Astrocyte (in vitro differentiated cells and primary cell): ENCODE data around the gene GKAP1. TPM values are rescaled to one million over a fixed set of nuclear protein-coding genes. Genes with fewer than 3 reads are reported as not detected.
"Not testable (repeated sequence)": the region's sequence is repeated elsewhere in the genome, so short reads cannot be mapped to it uniquely, and the experiment has no call there.

Experiments used
- DNase-seq: peaks from one replicate; pipeline ENCODE4 v3.0.0-alpha.2; 2010; ENCODE audit warnings: low read depth
- FAIRE-seq: peaks from 2 replicates; lab custom pipeline; 2011; peaks lifted over from hg19 to GRCh38; lab: Jason Lieb, UNC
- H2AFZ ChIP-seq: 2 replicates; pipeline ENCODE4 v1.6.0; 2012; ENCODE audit warnings: low read depth, low read length, inconsistent platforms
- H3K27ac ChIP-seq: 2 replicates; pipeline ENCODE4 v1.5.1; 2011; ENCODE audit warnings: low read depth, low read length, inconsistent platforms
- H3K27me3 ChIP-seq: 2 replicates; pipeline ENCODE4 v1.6.0; 2011; ENCODE audit warnings: low read length, inconsistent platforms; ENCODE audit not compliant: insufficient read depth
- H3K36me3 ChIP-seq: 2 replicates; pipeline ENCODE4 v1.5.1; 2011; ENCODE audit warnings: low read length, inconsistent platforms; ENCODE audit not compliant: insufficient read depth
- H3K4me1 ChIP-seq: 2 replicates; pipeline ENCODE4 v1.5.1; 2011; ENCODE audit warnings: low read length, inconsistent platforms; ENCODE audit not compliant: insufficient read depth
- H3K4me2 ChIP-seq: 2 replicates; pipeline ENCODE4 v1.6.0; 2012; ENCODE audit warnings: low read length, inconsistent platforms
- H3K4me3 ChIP-seq: 2 replicates; pipeline ENCODE4 v1.5.1; 2011; ENCODE audit warnings: low read depth, mild to moderate bottlenecking, low read length, inconsistent platforms; ENCODE audit not compliant: insufficient read depth
- H3K79me2 ChIP-seq: 2 replicates; pipeline ENCODE4 v1.6.0; 2012; ENCODE audit warnings: mild to moderate bottlenecking, low read length, inconsistent platforms; ENCODE audit not compliant: insufficient read depth
- H3K9ac ChIP-seq: 2 replicates; pipeline ENCODE4 v1.6.0; 2012; ENCODE audit warnings: mild to moderate bottlenecking, low read length, inconsistent platforms
- H3K9me3 ChIP-seq: 2 replicates; pipeline ENCODE4 v1.5.1; 2012; ENCODE audit warnings: low read depth, mild to moderate bottlenecking, low read length, inconsistent platforms; ENCODE audit not compliant: insufficient read depth
- H4K20me1 ChIP-seq: 2 replicates; pipeline ENCODE4 v1.6.0; 2012; ENCODE audit warnings: low read length, inconsistent platforms; ENCODE audit not compliant: insufficient read depth
- H3K27ac Mint-ChIP-seq: one replicate; pipeline ENCODE4 v1.8.0; 2021; ENCODE audit warnings: mild to moderate bottlenecking, mixed read lengths; ENCODE audit not compliant: unreplicated experiment
- H3K27me3 Mint-ChIP-seq: one replicate; pipeline ENCODE4 v1.8.0; 2021; ENCODE audit warnings: low read depth, mixed read lengths; ENCODE audit not compliant: unreplicated experiment
- H3K36me3 Mint-ChIP-seq: one replicate; pipeline ENCODE4 v1.8.0; 2021; ENCODE audit warnings: low read depth, mixed read lengths; ENCODE audit not compliant: unreplicated experiment
- H3K4me1 Mint-ChIP-seq: one replicate; pipeline ENCODE4 v1.8.0; 2021; ENCODE audit warnings: low read depth, mixed read lengths; ENCODE audit not compliant: unreplicated experiment
- H3K4me3 Mint-ChIP-seq: one replicate; pipeline ENCODE4 v1.8.0; 2021; ENCODE audit warnings: mild to moderate bottlenecking, moderate library complexity, mixed read lengths; ENCODE audit not compliant: unreplicated experiment
- H3K9me3 Mint-ChIP-seq: one replicate; pipeline ENCODE4 v1.8.0; 2021; ENCODE audit warnings: mild to moderate bottlenecking, mixed read lengths; ENCODE audit not compliant: unreplicated experiment
- total RNA-seq: library from RNA; stranded (reverse); gene quantifications from 2 replicates; pipeline ENCODE4 v1.2.1, GENCODE V29; 2021

The GKAP1 gene
- total RNA-seq, 1 donor from 2014 or later, result 1.2 TPM

GRCh38 chr9:83817011-83817355 is 586 bp downstream of the GKAP1 start:
- not testable (repeated sequence) for H3K9me3 ChIP-seq, FAIRE-seq, H3K27me3 Mint-ChIP-seq, H4K20me1 ChIP-seq, H3K9me3 Mint-ChIP-seq, H3K36me3 ChIP-seq, H3K27ac ChIP-seq, H3K4me1 Mint-ChIP-seq, H3K27me3 ChIP-seq, DNase-seq, H3K36me3 Mint-ChIP-seq, H3K27ac Mint-ChIP-seq, H3K79me2 ChIP-seq, H3K4me1 ChIP-seq
- peak overlapping the region; percentile 65 for H3K9ac ChIP-seq
- peak overlapping the region; percentile 86 for H3K4me2 ChIP-seq
- peak overlapping the region; percentile 86 for H3K4me3 Mint-ChIP-seq
- H3K4me3 ChIP-seq, result peak overlapping the region; percentile 57
- peak overlapping the region; percentile 66 for H2AFZ ChIP-seq

GRCh38 chr9:83815120-83815519 is 2.4 kb downstream of the GKAP1 start:
- not testable (repeated sequence) for H3K4me3 Mint-ChIP-seq, H3K79me2 ChIP-seq, H3K36me3 ChIP-seq, H3K27ac Mint-ChIP-seq, H3K4me2 ChIP-seq, H3K4me3 ChIP-seq, H3K36me3 Mint-ChIP-seq, H3K9ac ChIP-seq, H3K4me1 Mint-ChIP-seq, H3K9me3 Mint-ChIP-seq, H2AFZ ChIP-seq, H3K27me3 Mint-ChIP-seq, H3K9me3 ChIP-seq, H4K20me1 ChIP-seq, FAIRE-seq, DNase-seq, H3K4me1 ChIP-seq, H3K27me3 ChIP-seq, H3K27ac ChIP-seq

GRCh38 chr9:83809213-83809612 is 8.4 kb downstream of the GKAP1 start:
- H3K36me3 Mint-ChIP-seq, H3K79me2 ChIP-seq, H3K27me3 Mint-ChIP-seq, FAIRE-seq, H3K27me3 ChIP-seq, H3K4me1 ChIP-seq, H3K4me3 Mint-ChIP-seq, H3K36me3 ChIP-seq, H3K27ac ChIP-seq, H3K4me3 ChIP-seq, H3K27ac Mint-ChIP-seq, H3K4me2 ChIP-seq, H3K9ac ChIP-seq, DNase-seq, H4K20me1 ChIP-seq, H2AFZ ChIP-seq, H3K9me3 ChIP-seq, H3K9me3 Mint-ChIP-seq, H3K4me1 Mint-ChIP-seq: not testable (repeated sequence)

GRCh38 chr9:83804454-83804853 is 13.1 kb downstream of the GKAP1 start:
- not testable (repeated sequence) for DNase-seq, H3K4me1 ChIP-seq, H3K4me3 ChIP-seq, H3K36me3 Mint-ChIP-seq, H4K20me1 ChIP-seq, H2AFZ ChIP-seq, H3K27ac ChIP-seq, H3K4me1 Mint-ChIP-seq, H3K27me3 Mint-ChIP-seq, H3K9me3 ChIP-seq, H3K27me3 ChIP-seq, H3K9ac ChIP-seq, H3K36me3 ChIP-seq, H3K4me3 Mint-ChIP-seq, H3K9me3 Mint-ChIP-seq, H3K79me2 ChIP-seq, FAIRE-seq, H3K4me2 ChIP-seq, H3K27ac Mint-ChIP-seq

- H3K27ac ChIP-seq, H3K27ac Mint-ChIP-seq, H3K9me3 Mint-ChIP-seq, H2AFZ ChIP-seq, H4K20me1 ChIP-seq, H3K4me3 ChIP-seq, H3K79me2 ChIP-seq, H3K9ac ChIP-seq, H3K4me3 Mint-ChIP-seq, H3K4me1 ChIP-seq, H3K36me3 Mint-ChIP-seq, H3K27me3 ChIP-seq, H3K9me3 ChIP-seq, H3K36me3 ChIP-seq, FAIRE-seq, H3K4me1 Mint-ChIP-seq, H3K27me3 Mint-ChIP-seq, H3K4me2 ChIP-seq, DNase-seq: not testable (repeated sequence)
These were observed 13.6 kb downstream of the GKAP1 start for GRCh38 chr9:83803941-83804340.
